GM13976 (cell line): Measurements from ENCODE around the gene BBS9.

Experiments used
- DNase-seq: peaks from one replicate; pipeline ENCODE4 v3.0.0; 2012; ENCODE audit warnings: low spot score
- in situ Hi-C: fragments of 300-500 bp; cut with MboI; formaldehyde crosslinking; loops from one replicate; pipeline ENCODE4 v1.12.0; 2022; ENCODE audit warnings: low sequenced_read_pairs, mixed read lengths, inconsistent platforms; ENCODE audit not compliant: unreplicated experiment
- TF ChIP-seq, protein P1 (sequence below): IDR thresholded peaks from 2 replicates; pipeline ENCODE4 v1.5.1; 2012; ENCODE audit warnings: borderline replicate concordance, mild to moderate bottlenecking; ENCODE audit not compliant: insufficient read depth; ENCODE audit errors: extremely low read depth, missing control alignments, control extremely low read depth

The BBS9 gene

DNA sequence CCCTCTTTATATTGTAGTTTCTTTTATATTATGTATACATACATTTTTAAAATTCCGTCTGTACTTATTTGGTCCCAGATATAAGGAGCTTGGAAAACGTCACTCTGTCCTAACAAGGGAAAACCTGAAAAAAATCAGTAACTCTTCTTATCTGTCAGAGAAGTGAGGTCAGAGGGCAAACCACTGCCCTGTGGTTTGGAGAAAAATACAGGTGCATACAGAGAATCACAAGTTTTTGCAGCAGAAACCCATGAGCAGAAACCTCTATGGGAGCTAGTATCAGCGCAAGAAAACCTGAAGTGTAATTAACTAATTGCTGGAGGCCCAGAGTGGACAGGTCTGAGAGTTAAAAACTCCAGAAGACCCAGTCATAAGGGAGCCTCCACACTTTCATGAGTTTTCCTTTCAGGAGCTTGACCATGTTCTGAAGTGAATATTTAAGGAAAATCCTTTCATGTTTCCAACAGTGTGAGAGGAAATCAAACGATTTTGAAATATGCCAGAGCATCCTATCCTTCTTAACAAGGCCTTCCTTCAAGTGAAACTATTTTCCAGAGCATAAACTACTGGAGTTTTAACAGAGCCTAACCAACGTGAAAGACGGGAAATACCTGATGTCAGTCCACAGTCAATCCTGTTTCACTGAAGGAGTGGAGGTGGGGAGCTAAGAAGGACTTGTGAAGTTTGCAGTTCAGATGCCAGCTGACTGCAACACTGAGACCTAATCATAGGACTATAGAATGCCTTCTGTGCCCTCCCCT, 485.2 kb downstream of the BBS9 start:
- in situ Hi-C loops: no loop called here
- TF ChIP-seq, protein P1, sequence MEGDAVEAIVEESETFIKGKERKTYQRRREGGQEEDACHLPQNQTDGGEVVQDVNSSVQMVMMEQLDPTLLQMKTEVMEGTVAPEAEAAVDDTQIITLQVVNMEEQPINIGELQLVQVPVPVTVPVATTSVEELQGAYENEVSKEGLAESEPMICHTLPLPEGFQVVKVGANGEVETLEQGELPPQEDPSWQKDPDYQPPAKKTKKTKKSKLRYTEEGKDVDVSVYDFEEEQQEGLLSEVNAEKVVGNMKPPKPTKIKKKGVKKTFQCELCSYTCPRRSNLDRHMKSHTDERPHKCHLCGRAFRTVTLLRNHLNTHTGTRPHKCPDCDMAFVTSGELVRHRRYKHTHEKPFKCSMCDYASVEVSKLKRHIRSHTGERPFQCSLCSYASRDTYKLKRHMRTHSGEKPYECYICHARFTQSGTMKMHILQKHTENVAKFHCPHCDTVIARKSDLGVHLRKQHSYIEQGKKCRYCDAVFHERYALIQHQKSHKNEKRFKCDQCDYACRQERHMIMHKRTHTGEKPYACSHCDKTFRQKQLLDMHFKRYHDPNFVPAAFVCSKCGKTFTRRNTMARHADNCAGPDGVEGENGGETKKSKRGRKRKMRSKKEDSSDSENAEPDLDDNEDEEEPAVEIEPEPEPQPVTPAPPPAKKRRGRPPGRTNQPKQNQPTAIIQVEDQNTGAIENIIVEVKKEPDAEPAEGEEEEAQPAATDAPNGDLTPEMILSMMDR: no peak
- no peak for DNase-seq

DNA sequence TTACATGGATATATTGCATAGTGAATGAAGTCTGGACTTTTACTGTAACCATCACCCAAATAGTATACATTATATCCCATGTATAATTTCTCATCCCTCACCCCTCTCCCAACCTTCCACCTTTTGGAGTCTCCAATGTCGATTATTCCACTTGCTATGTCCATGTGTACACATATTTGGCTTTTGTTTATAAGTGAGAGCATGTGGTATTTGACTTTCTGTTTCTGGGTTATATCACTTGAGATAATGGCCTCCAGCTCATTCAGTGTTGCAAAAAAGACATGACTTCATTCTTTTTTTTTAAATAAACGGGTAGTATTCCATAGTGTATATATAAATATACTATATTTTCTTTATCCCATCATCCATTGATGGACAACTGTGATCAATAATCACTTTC, 487.4 kb downstream of the BBS9 start:
- TF ChIP-seq, protein P1: no peak
- in situ Hi-C loops: no loop called here
- DNase-seq: no peak

DNA sequence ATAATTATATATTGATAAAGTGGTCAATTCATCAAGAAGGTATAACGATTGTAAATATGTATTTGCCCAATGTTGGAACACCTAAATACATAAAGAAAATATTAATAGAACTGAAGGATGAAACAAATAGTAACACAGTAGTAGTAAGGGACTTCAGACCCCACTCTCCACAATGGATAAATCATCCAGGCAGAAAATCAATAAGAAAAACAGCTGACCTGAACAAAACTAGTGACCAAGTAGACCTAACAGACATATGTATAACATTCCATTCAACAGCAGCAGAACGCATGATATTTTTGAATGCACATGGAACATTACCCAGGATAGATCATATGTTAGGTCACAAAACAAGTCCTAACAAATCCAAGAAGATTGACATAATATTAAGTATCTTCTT, 489.9 kb downstream of the BBS9 start:
- TF ChIP-seq, protein P1: no peak
- in situ Hi-C loops: no loop called here
- DNase-seq: no peak

DNA sequence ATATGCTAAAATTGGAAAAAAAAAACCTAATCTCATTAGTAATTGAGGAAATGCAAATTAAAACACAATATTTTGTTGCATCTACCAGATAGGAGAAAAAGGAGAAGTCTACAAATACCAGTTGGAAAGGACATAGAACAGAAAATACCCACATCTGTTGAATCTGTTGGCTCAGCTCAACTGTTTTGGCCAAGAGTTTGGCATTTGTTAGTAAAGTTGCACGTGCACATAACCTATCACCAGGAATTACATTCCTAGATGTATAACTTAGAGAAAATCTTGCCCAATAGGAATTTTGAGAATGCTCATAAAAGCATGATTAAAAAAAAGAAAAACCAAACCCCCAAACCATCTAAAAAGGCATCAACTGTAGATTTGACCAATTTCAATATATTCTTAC, 493.9 kb downstream of the BBS9 start:
- in situ Hi-C loops: no loop called here
- DNase-seq: no peak
- TF ChIP-seq, protein P1: no peak

DNA sequence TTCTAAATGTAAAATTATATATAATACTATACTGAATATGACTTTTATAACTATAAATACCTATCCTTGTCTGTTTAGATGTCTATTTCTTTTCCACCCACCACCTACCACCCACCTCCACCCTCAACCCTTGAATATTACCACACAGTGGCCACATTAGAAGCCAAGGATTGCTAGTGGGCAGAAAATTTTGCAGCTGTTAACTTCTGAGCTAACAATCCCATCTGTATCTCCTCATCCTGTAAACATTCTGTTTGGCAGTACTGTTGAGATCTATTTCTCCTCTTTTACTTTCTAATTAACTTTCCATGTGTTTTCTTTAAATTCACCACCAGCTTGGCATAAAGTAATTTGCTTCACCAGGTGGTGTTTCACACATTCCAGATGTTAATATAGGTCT, 494.9 kb downstream of the BBS9 start:
- no peak for DNase-seq
- in situ Hi-C loops: no loop called here
- TF ChIP-seq, protein P1: no peak

DNA sequence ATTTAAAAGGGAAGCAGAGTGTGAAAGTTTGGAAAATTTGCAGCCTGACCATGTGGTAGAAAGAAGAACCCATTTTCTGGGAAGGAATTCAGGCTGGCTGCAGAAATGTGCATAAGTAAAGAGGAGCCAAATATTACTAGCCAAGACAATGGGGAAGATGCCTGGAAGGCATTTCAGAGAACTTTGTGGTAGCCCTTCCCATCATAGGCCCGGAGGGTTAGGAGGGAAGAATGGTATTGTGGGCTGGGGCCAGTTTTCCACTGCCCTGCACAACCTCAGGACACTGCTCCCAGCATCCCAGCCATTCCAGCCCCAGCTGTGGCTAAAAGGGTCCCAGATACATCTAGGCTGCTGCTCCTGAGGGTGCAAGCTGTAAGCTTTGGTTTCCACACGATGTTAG, 497.5 kb downstream of the BBS9 start:
- TF ChIP-seq, protein P1: no peak
- in situ Hi-C loops: no loop called here
- DNase-seq: no peak
